ENCODE measurements around the gene MRAS. TPM values are rescaled to one million over a fixed set of nuclear protein-coding genes. Genes with fewer than 3 reads are reported as not detected.

The MRAS gene
- total RNA-seq, 4 donors from 2014 or later, result 35.6 to 59.2 (median 45.8) TPM

DNA sequence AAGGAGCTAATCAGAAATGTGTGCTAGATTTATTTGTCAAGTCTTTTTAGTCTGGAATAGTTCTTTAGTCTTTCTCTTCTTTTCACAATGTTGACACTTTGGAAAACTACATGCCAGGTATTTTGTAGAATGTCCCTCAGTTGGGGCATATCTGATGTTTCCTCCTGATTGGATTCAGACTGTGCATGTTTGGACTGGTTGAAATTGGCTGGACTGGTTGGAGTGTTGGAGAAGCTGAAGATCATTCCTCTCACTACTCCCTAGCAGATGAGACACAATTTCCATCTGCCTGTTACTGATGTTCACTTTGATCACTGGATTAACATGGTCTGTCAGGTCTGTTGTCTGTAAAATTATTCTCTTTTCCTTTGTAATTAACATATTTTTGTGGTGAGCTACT is 22.4 kb upstream of the MRAS start:
- H3K9me3 ChIP-seq, result no peaks in the 10 kb centered on the region
- no peaks in the 10 kb centered on the region for H3K36me3 ChIP-seq
- TF ChIP-seq POLR2A (IDR thresholded peaks at IDR 0.05; ENCODE audit: low read depth) (no peak), POLR2AphosphoS5 (IDR thresholded peaks at IDR 0.05) (no peak), EP300 (IDR thresholded peaks at IDR 0.05) (no peak)
- TF ChIP-seq, protein P1, sequence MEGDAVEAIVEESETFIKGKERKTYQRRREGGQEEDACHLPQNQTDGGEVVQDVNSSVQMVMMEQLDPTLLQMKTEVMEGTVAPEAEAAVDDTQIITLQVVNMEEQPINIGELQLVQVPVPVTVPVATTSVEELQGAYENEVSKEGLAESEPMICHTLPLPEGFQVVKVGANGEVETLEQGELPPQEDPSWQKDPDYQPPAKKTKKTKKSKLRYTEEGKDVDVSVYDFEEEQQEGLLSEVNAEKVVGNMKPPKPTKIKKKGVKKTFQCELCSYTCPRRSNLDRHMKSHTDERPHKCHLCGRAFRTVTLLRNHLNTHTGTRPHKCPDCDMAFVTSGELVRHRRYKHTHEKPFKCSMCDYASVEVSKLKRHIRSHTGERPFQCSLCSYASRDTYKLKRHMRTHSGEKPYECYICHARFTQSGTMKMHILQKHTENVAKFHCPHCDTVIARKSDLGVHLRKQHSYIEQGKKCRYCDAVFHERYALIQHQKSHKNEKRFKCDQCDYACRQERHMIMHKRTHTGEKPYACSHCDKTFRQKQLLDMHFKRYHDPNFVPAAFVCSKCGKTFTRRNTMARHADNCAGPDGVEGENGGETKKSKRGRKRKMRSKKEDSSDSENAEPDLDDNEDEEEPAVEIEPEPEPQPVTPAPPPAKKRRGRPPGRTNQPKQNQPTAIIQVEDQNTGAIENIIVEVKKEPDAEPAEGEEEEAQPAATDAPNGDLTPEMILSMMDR (IDR thresholded peaks at IDR 0.05), result no peak
- peaks cover 0 to 12% (median 0%) of the 10 kb centered on the region in 4 donors for H3K27me3 ChIP-seq
- H3K4me3 ChIP-seq, result no peak overlapping the region
- intact Hi-C loops (cut with DNase I), result no loop called here
- H3K4me1 ChIP-seq, result peaks cover 11 to 22% (median 17%) of the 10 kb centered on the region in 4 donors
- peak; percentile 5 for DNase-seq (ENCODE audit: extremely low spot score)
- no peak overlapping the region for H3K27ac ChIP-seq (replicated peaks in 1 of 4)

DNA sequence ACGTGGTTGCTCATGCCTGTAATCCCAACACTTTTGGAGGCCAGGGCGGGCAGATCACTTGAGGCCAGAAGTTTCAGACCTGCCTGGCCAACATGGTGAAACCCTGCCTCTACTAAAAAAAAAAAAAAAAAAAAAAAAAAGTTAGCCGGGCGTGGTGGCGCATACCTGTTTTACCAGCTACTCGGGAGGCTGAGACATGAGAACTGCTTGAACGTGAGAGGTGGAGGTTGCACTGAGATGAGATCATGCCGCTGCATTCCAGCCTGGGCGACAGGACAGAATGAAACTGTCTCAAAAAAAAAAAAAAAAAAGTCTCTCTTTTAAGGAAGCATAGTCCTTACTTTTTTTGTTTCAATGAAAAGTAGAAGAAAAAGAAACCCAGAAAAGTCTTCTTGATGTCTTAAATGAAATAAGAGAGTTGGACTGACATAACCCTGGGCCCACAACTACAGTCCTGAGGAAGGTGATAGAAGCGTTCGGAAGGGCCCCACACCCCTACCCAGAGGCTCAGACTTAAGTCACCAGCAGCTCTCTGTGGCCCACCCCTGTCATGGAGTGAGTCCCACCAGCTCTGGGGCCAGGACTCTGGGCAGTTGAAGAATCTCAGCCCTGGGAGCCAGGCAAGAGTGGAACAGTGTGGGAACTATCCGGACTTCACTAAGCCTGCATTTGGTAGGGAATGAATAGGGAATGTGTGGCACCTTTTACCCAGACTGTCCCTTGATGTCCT is 21.3 kb upstream of the MRAS start:
- DNase-seq (ENCODE audit: extremely low spot score), result peak; percentile 53
- Histone ChIP-seq H3K27me3 (peaks cover 0 to 3% (median 0%) of the 10 kb centered on the region in 4 donors), H3K36me3 (no peaks in the 10 kb centered on the region), H3K9me3 (no peaks in the 10 kb centered on the region), H3K4me3 (no peak overlapping the region), H3K4me1 (peaks cover 11 to 22% (median 17%) of the 10 kb centered on the region in 4 donors), H3K27ac (replicated peaks in 1 of 4) (no peak overlapping the region)
- TF ChIP-seq, protein P1 (IDR thresholded peaks at IDR 0.05), result no peak
- TF ChIP-seq POLR2AphosphoS5 (IDR thresholded peaks at IDR 0.05), result no peak
- TF ChIP-seq POLR2A (IDR thresholded peaks at IDR 0.05; ENCODE audit: low read depth), result no peak
- no peak for TF ChIP-seq EP300 (IDR thresholded peaks at IDR 0.05)
- intact Hi-C loops (cut with DNase I), result no loop called here
- 94% methylated on average over 12 of the region's 12 CpGs for WGBS

DNA sequence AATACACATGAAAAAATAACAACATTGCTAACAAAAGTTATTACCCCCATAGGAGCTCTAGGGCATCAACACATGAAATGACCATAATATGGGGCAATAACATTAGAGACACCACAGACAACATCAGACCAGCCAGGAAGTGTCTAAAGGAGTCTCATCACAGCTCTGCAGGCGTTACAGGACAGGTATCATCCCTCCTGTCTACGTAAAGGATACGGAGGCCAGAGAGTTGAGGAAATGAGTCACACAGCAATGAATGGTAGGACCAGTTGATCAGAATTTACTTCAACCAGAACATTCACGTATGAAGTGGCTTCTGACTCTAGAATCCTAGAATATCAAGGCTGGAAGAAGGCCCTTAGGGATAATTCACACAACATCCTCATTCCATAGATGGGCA is 20.5 kb upstream of the MRAS start:
- no peaks in the 10 kb centered on the region for H3K27me3 ChIP-seq
- H3K9me3 ChIP-seq, result no peaks in the 10 kb centered on the region
- peaks cover 11 to 22% (median 17%) of the 10 kb centered on the region in 4 donors for H3K4me1 ChIP-seq
- no peak overlapping the region for H3K27ac ChIP-seq (replicated peaks in 1 of 4)
- 90% methylated on average over 4 of the region's 4 CpGs for WGBS
- peak; percentile 24 for DNase-seq (ENCODE audit: extremely low spot score)
- H3K36me3 ChIP-seq, result no peaks in the 10 kb centered on the region
- H3K4me3 ChIP-seq, result no peak overlapping the region
- intact Hi-C loops (cut with DNase I), result no loop called here
- TF ChIP-seq EP300 (IDR thresholded peaks at IDR 0.05) (no peak), POLR2A (IDR thresholded peaks at IDR 0.05; ENCODE audit: low read depth) (no peak), POLR2AphosphoS5 (IDR thresholded peaks at IDR 0.05) (no peak)
- TF ChIP-seq, protein P1 (IDR thresholded peaks at IDR 0.05), result no peak

DNA sequence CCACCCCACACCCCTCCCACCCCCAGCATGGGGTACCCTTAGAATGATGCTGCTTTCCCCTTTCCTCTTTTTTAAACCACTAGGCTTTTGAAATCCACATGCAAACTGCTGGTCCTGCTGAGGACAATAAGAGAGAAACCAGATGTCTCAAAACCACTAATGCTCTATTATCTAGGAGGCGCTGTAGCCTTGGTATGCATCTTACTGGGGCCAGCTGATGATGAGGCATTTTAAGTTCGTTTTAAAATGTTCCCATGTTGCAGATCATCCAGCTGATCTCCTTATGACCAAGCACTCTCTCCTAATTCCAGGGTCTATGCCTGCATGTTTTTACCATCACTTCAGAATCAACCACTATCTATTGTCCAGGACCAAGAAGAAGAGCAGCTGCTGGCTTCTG is 20.0 kb upstream of the MRAS start:
- peaks cover 11 to 22% (median 17%) of the 10 kb centered on the region in 4 donors for H3K4me1 ChIP-seq
- no peaks in the 10 kb centered on the region for H3K9me3 ChIP-seq
- H3K27ac ChIP-seq (replicated peaks in 1 of 4), result no peak overlapping the region
- no peaks in the 10 kb centered on the region for H3K27me3 ChIP-seq
- peak; percentile 77 for DNase-seq (ENCODE audit: extremely low spot score)
- 19% methylated on average over 2 of the region's 2 CpGs for WGBS
- no peak overlapping the region for H3K4me3 ChIP-seq
- TF ChIP-seq, protein P1 (IDR thresholded peaks at IDR 0.05), result no peak
- TF ChIP-seq POLR2A (IDR thresholded peaks at IDR 0.05; ENCODE audit: low read depth) (no peak), EP300 (IDR thresholded peaks at IDR 0.05) (no peak), POLR2AphosphoS5 (IDR thresholded peaks at IDR 0.05) (no peak)
- H3K36me3 ChIP-seq, result no peaks in the 10 kb centered on the region
- intact Hi-C loops (cut with DNase I), result no loop called here

Measured in esophagus muscularis mucosa (tissue), 4 donors.